Activated naive CD8-positive, alpha-beta T cell treated with anti-CD3 and anti-CD28 coated beads, Interleukin-2, amount 50 U/mL, for 24 hours (primary cell): ENCODE results near the gene FARP1.
A peak's percentile ranks its signal among the peaks of the same experiment; 100 is the strongest.

Source experiments
- ATAC-seq: fragments of 150-1000 bp; cut with Tn5 transposase; one replicate; pipeline ENCODE4 v1.10.0; 2021
- DNase-seq: peaks from one replicate; pipeline ENCODE4 v3.0.0; 2021
- H3K27ac Mint-ChIP-seq: one replicate; pipeline ENCODE4 v1.8.0; 2021; ENCODE audit warnings: mild to moderate bottlenecking, mixed read lengths
- H3K27me3 Mint-ChIP-seq: one replicate; pipeline ENCODE4 v1.8.0; 2021; ENCODE audit warnings: mixed read lengths
- H3K36me3 Mint-ChIP-seq: one replicate; pipeline ENCODE4 v1.8.0; 2021; ENCODE audit warnings: low read depth, mixed read lengths
- H3K4me1 Mint-ChIP-seq: one replicate; pipeline ENCODE4 v1.8.0; 2021; ENCODE audit warnings: mixed read lengths
- H3K4me3 Mint-ChIP-seq: one replicate; pipeline ENCODE4 v1.8.0; 2021; ENCODE audit warnings: mild to moderate bottlenecking, moderate library complexity, mixed read lengths
- H3K9me3 Mint-ChIP-seq: one replicate; pipeline ENCODE4 v1.8.0; 2021; ENCODE audit warnings: mixed read lengths

FARP1 gene

DNA sequence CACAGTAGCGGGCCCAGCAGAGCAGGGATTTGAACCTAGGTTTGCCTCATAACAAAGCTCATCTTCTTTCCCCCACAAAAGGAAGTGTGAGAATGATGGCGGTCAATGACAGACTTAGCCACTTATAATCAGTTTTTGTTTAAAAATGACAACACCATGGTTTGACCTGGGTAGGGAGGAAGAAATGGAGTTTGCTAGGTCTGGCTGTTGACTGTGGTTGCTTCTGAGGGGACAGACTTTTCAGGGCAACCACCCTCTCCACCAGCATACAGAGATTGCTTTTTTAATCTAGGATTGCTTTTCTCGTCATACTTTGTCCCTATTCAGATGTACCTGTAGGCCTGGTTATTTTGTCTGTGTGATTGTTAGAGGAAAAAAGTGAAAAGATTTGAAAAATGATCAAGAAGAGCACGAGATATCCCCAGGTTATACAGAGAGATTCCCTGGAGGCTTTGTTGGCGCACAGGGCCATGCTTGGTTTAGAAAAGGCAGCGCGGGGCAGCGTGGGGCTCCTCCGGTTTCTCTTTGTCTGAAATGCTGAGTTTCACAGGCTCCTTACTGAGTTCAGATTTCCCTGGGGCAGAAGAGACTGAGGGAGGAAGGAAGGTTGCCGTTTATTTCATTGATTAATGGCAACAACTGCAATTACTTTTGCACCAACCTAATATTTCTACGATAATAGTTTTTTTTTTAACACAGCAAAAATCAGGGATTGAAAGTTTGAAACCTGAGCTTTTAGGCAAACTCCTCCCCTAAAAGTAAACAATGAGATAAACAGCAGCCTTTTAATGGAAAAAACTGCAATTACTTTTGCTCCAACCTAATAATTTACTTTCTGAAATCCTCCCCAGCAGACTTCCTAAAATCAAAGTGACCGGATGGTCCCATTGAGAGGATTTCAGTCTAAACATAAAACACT is 131.2 kb downstream of the FARP1 start:
- Mint-ChIP-seq H3K4me1 (no peaks in the 10 kb centered on the region), H3K36me3 (no peaks in the 10 kb centered on the region), H3K27ac (no peak overlapping the region), H3K9me3 (no peaks in the 10 kb centered on the region), H3K27me3 (peaks cover 5% of the 10 kb centered on the region), H3K4me3 (no peak overlapping the region)
- no peak for ATAC-seq
- no peak for DNase-seq

DNA sequence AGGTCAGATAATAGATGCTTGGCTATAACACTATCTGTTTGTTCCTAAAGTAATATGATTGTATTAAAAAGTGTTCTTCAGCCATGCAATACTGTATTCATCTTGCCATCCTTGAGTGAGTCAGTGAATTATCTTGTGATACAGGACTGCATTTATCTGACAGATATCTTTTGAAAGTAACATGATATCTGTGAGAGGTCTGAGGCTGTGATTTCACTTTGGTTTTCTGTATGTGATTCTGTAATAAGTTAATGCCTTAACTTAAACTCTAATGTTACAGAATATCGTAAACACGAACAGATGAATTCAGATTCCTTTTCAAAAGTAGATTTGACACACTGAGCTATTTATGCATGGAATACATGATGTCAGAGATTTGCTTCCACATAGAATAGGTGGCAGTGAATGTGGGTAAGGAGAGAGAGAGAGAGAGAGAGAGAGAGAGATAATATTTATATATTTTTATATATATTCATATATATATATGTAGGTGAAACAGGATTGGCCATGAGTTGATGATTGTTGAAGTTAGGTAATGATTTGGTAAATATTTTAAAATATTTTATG is 132.1 kb downstream of the FARP1 start:
- H3K4me3 Mint-ChIP-seq = no peak overlapping the region
- no peaks in the 10 kb centered on the region for H3K4me1 Mint-ChIP-seq
- DNase-seq = no peak
- peaks cover 7% of the 10 kb centered on the region for H3K27me3 Mint-ChIP-seq
- no peak overlapping the region for H3K27ac Mint-ChIP-seq
- no peaks in the 10 kb centered on the region for H3K9me3 Mint-ChIP-seq
- no peak for ATAC-seq
- no peaks in the 10 kb centered on the region for H3K36me3 Mint-ChIP-seq

DNA sequence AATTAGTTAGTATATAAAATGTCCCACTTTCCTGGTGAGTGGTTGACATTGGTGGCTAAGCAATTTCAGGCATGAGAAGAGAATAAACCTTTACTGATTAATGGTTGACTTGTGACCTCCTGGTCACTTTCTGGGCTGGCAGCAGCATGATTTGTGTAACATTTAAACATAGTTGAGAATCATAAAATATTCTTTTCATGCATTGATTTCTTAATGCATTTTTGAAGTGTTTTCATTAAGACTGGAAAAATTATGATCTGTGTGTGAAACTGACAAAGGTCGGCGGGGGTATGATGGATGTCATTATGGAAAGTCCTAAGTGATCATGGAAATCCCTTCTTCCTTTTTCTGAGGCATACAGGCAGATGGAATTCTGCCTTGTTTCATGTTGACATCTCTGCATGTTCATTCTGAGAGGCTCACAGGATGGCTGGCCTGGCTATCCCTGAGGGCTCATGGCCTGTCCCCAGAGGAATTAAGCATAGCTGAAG is 132.8 kb downstream of the FARP1 start:
- Mint-ChIP-seq H3K36me3 (no peaks in the 10 kb centered on the region), H3K27me3 (peaks cover 11% of the 10 kb centered on the region), H3K9me3 (no peaks in the 10 kb centered on the region), H3K4me3 (no peak overlapping the region), H3K27ac (no peak overlapping the region), H3K4me1 (no peaks in the 10 kb centered on the region)
- DNase-seq = no peak
- ATAC-seq = no peak

- DNase-seq = no peak
- H3K36me3 Mint-ChIP-seq = no peaks in the 10 kb centered on the region
- H3K9me3 Mint-ChIP-seq = no peaks in the 10 kb centered on the region
- H3K4me3 Mint-ChIP-seq = no peak overlapping the region
- no peak for ATAC-seq
- H3K27me3 Mint-ChIP-seq = peaks cover 11% of the 10 kb centered on the region
- H3K4me1 Mint-ChIP-seq = no peaks in the 10 kb centered on the region
- H3K27ac Mint-ChIP-seq = no peak overlapping the region
These were observed 133.6 kb downstream of the FARP1 start for GRCh38 chr13:98276486-98276885.

GRCh38 chr13:98278068-98278724 is 135.3 kb downstream of the FARP1 start:
- DNase-seq = no peak
- no peaks in the 10 kb centered on the region for H3K36me3 Mint-ChIP-seq
- no peak for ATAC-seq
- H3K4me1 Mint-ChIP-seq = no peaks in the 10 kb centered on the region
- no peaks in the 10 kb centered on the region for H3K9me3 Mint-ChIP-seq
- H3K27me3 Mint-ChIP-seq = peaks cover 10% of the 10 kb centered on the region
- H3K4me3 Mint-ChIP-seq = no peak overlapping the region
- no peak overlapping the region for H3K27ac Mint-ChIP-seq

GRCh38 chr13:98279473-98280175 is 136.7 kb downstream of the FARP1 start:
- DNase-seq (no peak), ATAC-seq (peak; percentile 24)
- Mint-ChIP-seq H3K27me3 (peaks cover 9% of the 10 kb centered on the region), H3K9me3 (no peaks in the 10 kb centered on the region), H3K4me1 (no peaks in the 10 kb centered on the region), H3K4me3 (no peak overlapping the region), H3K36me3 (no peaks in the 10 kb centered on the region), H3K27ac (no peak overlapping the region)

GRCh38 chr13:98280176-98280510 is 137.2 kb downstream of the FARP1 start:
- Mint-ChIP-seq H3K27ac (no peak overlapping the region), H3K4me1 (no peaks in the 10 kb centered on the region), H3K36me3 (no peaks in the 10 kb centered on the region), H3K4me3 (no peak overlapping the region), H3K27me3 (peaks cover 9% of the 10 kb centered on the region), H3K9me3 (no peaks in the 10 kb centered on the region)
- no peak for ATAC-seq
- DNase-seq = no peak

DNA sequence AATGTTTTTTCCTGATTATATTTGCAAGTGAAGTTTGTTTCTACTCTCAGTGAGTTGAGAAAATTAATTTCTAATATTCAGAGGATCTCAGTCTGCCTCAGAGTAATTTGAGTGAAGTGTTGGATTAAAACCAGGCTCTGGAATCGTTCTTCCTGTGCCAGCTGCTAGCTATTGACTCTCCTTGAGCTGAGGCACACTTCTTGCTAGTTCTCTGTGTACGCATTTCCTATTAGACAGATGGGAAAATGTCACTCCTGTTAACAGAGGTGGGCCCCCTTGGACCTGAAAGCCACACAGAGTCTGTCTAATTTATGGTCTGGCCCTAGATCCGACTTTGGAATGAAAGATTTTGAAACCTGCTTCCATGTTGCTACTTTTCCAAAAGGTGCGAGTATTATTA is 141.8 kb downstream of the FARP1 start:
- Mint-ChIP-seq H3K36me3 (no peaks in the 10 kb centered on the region), H3K27me3 (peaks cover 6% of the 10 kb centered on the region), H3K27ac (no peak overlapping the region), H3K4me1 (no peaks in the 10 kb centered on the region), H3K9me3 (no peaks in the 10 kb centered on the region), H3K4me3 (no peak overlapping the region)
- DNase-seq (no peak), ATAC-seq (no peak)

DNA sequence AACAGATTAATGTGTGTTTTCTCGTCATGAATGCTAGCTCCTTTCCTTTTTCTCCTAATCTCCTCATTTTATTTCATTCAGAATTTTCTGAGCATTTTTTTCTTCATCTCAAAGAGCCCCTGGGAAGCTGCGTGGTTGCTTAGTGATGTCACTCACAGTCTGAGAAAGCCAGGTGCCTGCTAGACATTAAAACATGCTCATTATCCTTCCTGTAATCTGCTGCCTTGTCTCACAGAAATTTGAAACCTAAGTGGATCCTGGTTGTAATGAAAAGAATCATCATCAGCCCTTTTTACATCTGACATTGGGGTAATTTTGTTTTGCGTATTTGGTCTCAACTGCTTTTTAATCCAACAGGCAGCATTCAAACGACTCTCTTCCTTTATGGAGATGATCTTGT is 142.4 kb downstream of the FARP1 start:
- Mint-ChIP-seq H3K4me3 (no peak overlapping the region), H3K36me3 (no peaks in the 10 kb centered on the region), H3K27me3 (peaks cover 5% of the 10 kb centered on the region), H3K4me1 (no peaks in the 10 kb centered on the region), H3K9me3 (no peaks in the 10 kb centered on the region), H3K27ac (no peak overlapping the region)
- DNase-seq (no peak), ATAC-seq (no peak)

GRCh38 chr13:98285852-98286594 is 143.1 kb downstream of the FARP1 start:
- no peak overlapping the region for H3K27ac Mint-ChIP-seq

DNA sequence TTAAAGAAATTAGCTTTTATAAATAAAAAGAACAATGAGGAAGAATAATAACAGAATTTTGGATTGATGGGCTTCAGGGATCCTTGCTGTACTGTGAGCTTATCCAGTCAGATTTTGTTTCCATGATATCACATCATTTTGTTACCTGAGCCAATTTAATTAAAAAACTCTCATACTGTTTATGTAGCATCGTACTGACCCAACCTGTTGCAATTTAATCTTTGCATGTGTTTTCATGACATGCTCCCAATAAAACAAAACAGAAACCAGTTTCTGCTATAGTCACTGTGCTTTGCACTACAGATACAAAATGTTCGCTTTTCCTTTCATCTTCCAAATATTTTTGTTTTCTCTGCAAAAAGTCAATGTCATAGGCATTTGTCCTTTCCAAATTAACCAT is 143.9 kb downstream of the FARP1 start:
- Mint-ChIP-seq H3K27ac (no peak overlapping the region), H3K9me3 (no peaks in the 10 kb centered on the region), H3K4me3 (no peak overlapping the region), H3K36me3 (no peaks in the 10 kb centered on the region), H3K27me3 (peaks cover 2% of the 10 kb centered on the region), H3K4me1 (no peaks in the 10 kb centered on the region)
- ATAC-seq = no peak
- no peak for DNase-seq

More at GRCh38 chr13:98285852-98286594, 143.1 kb downstream of the FARP1 start:
- Mint-ChIP-seq H3K36me3 (no peaks in the 10 kb centered on the region), H3K4me3 (no peak overlapping the region), H3K4me1 (no peaks in the 10 kb centered on the region), H3K9me3 (no peaks in the 10 kb centered on the region), H3K27me3 (peaks cover 2% of the 10 kb centered on the region)
- DNase-seq (no peak), ATAC-seq (no peak)

DNA sequence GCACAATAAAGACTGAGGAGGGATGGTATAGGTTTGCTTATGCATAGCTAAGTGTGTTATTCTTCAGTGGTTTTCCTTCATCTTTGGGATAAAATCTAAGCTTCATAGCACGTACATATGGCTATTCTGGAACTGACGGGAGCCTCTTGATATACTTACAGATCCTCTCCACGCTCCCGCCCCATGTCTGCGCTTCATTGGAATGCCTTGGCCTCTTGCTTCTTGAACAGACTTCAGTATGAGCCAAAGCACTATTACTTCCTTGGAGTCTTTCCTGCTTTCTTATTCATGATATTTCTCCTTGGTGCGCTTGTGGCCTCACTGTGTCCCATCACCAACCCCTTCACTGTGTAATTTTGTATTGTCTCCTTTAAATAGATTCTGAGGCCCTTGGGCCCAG is 145.3 kb downstream of the FARP1 start:
- no peaks in the 10 kb centered on the region for H3K36me3 Mint-ChIP-seq
- no peaks in the 10 kb centered on the region for H3K4me1 Mint-ChIP-seq
- H3K4me3 Mint-ChIP-seq = no peak overlapping the region
- H3K27ac Mint-ChIP-seq = no peak overlapping the region
- no peaks in the 10 kb centered on the region for H3K9me3 Mint-ChIP-seq
- no peak for DNase-seq
- ATAC-seq = no peak
- peaks cover 2% of the 10 kb centered on the region for H3K27me3 Mint-ChIP-seq

- Mint-ChIP-seq H3K4me1 (no peaks in the 10 kb centered on the region), H3K9me3 (no peaks in the 10 kb centered on the region), H3K27me3 (peaks cover 2% of the 10 kb centered on the region), H3K36me3 (no peaks in the 10 kb centered on the region), H3K27ac (no peak overlapping the region), H3K4me3 (no peak overlapping the region)
- DNase-seq = no peak
- no peak for ATAC-seq
These were observed 146.5 kb downstream of the FARP1 start for GRCh38 chr13:98289339-98289945.

- Mint-ChIP-seq H3K27ac (no peak overlapping the region), H3K27me3 (peaks cover 2% of the 10 kb centered on the region), H3K9me3 (no peaks in the 10 kb centered on the region), H3K4me1 (no peaks in the 10 kb centered on the region), H3K4me3 (no peak overlapping the region), H3K36me3 (no peaks in the 10 kb centered on the region)
- ATAC-seq (no peak), DNase-seq (no peak)
These were observed 147.4 kb downstream of the FARP1 start for GRCh38 chr13:98290261-98290660.
